Activated CD4-positive, CD25-positive, alpha-beta regulatory T cell (primary cell): ENCODE data around the gene ATP6V0B.

Experiments used
- DNase-seq, 4 experiments: peaks; one replicate each; lab custom pipeline; 2025; lab: John Stamatoyannopoulos, UW

The ATP6V0B gene

DNA sequence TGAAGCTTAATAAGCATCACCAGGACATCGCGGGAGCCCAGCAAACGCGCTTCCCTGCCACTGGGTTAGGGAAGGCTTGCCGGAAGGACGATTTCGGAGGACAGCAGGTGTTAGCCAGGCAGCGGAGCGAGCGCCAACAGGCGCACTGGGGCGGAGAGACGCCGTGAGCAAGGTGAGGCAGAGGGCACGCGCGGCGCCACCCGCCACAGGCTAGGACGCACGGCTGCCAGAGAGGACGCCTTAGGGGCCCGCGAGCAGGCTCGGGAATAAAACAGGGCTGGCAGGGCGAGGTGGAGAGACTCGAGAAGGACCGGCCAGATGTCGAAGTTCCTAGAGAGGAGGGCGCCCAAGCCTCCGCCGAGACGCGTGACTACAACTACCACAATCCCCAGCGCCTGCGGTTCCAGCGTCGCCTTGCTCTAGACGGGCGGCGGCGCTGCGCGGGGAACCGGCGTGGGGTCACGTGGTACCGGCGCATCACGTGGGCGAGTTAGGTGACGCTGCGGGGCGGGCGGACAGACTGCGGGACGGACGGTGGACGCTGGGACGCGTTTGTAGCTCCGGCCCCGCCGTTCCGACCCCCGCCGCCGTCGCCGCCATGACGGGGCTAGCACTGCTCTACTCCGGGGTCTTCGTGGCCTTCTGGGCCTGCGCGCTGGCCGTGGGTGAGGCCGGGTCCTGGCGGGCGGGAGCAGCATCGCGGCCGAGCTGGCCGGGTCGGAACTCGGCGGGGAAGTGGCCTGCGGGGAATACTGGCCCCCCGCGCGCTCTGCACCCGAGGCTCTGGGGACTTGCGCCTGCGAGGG is at the start of gene ATP6V0B:
Gene ATP6V0B, plus strand, starts transcription at position 518 of the 806 bp plus-strand sequence. Its CDS starts 81 bp downstream, at position 599.
- peak; percentile 87 to 92 (median 89) for DNase-seq

DNA sequence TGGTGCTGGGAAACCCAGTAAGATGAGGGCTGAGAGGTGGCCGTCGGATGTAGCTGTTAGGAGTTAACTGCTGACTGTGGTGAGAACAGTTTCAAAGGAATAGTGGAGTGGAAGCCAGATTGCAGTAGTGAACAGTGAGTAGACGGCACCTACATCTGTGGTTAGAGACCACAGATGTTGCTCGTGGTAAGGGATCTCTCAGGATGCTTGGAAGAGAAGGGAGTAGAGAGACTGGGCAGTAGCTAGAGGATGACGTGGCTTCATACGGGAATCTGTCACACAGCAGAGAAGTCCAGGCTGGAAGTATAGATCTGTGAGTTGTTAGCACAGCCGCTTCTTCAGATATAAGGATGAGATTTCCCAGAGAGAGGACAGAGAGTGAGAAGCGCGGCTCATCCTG is 48.9 kb upstream of the ATP6V0B start:
- no peak for DNase-seq

DNA sequence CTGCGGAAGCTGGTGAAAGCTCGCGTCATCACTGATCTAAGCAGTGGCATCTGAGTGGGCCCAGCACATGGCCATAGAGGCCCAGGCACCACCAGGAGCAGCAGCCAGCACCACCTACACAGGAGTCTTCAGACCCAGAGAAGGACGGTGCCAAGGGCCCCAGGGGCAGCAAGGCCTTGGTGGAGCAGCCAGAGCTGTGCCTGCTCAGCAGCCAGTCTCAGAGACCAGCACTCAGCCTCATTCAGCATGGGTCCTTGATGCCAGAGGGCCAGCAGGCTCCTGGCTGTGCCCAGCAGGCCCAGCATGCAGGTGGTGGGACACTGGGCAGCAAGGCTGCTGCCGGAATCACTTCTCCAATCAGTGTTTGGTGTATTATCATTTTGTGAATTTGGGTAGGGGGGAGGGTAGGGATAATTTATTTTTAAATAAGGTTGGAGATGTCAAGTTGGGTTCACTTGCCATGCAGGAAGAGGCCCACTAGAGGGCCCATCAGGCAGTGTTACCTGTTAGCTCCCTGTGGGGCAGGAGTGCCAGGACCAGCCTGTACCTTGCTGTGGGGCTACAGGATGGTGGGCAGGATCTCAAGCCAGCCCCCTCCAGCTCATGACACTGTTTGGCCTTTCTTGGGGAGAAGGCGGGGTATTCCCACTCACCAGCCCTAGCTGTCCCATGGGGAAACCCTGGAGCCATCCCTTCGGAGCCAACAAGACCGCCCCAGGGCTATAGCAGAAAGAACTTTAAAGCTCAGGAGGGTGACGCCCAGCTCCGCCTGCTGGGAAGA is 44.4 kb upstream of the ATP6V0B start:
- DNase-seq: no peak

DNA sequence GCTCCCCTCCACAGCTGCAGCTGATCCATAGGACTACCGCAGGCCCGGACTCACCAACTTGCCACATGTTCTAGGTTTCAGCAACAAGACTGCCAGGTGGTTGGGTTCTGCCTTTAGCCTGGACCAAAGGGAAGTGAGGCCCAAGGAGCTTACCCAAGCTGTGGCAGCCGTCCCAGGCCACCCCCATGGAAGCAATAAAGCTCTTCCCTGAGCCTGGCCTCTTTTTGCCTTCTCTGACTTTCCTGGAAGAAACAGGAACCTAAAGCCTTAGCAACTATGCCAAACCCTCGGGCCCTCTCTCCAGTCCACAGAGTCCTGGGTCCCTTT is 43.8 kb upstream of the ATP6V0B start:
- no peak for DNase-seq

DNA sequence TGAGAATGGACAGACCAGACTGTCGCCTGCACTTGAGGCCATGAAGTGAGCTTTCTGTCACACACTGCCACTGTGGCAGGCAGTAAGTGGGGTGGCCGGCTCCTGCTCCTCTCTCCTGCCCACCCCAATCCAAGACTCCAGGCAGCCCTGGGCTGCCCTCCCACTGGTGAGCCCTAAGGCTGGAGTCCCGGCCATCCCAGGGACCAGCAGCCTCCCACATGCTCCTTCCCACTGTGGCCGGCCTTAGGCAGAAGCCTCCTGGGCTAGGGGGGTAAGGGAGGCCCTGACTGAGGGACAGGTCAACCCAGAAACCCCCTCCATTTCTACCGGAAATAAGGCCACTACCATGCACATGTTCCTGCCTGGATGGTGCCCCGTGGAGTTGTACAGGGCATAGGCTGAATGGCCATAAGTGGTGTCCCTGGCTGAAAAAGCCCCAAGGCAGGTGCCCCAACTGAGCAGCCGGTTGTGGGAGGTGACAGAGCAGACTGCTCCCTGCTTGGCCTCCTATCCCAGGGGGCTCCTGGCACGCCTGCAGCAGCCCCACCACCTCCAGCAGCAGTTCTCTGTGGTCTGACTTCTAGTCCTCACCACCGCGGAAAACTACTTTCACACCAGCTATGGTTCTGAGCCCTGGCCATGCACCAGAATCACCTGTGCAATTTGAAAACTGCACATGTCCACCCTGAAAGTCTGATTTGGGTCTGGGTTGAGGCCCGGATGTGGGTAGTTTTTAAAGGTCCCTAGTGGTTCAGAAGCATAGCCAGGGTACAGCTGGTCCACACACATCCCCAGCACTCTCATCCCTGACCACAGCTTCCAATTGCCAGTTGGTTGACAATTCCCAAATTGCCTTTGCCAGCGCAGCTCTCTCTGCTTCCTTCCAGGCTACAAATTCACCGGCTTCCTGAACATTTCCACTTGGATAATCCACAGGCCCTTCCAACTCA is 42.8 kb upstream of the ATP6V0B start:
- DNase-seq: no peak

DNA sequence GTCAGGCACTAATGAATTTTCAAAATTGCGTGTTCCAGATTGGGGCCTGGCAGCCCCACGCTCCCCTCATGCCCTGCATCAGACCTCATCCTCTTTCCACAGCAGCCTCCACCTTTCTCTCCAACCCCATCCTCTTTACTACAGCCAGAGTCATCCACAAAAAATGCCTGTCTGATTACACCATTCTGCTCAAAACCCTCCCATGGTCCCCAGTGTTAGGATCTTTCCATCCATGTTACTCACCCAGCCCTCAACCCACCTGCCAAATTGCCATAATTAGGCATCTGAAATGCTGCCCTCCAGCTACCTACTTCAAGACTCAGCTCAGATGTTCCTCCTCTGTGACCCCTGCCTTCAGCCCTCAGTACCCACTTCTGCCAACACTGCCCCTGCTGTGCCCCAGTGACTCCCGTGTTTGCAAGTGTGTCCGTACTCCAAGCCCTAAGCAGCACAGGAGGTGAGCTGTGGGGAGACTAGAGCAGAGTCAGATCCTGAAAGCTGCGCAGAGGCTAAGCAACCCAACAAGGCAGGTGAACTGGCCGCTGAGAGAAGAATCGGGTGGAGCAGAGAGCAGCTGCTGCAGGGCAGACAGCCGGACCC is 41.9 kb upstream of the ATP6V0B start:
- DNase-seq: no peak

DNA sequence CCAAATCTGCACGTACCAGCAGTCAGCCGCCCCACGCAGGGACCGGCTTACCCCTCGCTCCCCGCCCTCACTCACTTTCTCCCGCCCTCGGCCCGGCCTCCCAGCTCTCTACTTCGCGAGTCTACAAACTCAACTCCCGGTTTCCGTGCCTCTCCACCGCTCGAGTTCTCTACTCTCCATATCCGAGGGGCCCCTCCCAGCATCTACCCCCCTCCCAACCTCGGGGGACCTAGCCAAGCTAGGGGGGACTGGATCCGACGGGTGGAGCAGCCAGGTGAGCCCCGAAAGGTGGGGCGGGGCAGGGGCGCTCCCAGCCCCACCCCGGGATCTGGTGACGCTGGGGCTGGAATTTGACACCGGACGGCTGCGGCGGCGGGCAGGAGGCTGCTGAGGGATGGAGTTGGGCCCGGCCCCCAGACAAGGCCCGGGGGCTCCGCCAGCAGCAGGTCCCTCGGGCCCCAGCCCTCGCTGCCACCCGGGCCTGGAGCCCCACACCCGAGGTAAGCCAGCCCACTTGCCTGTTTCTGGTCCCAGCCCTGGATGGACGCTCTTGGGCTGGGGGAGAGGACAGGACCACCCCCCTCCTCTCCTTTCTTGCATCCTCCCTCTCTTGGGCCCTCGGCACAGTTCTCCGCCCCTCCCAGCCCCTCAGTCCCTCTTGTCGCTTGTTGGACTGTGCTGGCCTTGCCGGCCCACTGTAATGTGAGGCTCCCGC is 41.2 kb upstream of the ATP6V0B start, which contains the start of gene ARTN:
Gene ARTN, plus strand, starts transcription at position 416 of the 715 bp plus-strand sequence. CDS start 1,856 bp downstream, outside the sequence.
- DNase-seq: no peak

DNA sequence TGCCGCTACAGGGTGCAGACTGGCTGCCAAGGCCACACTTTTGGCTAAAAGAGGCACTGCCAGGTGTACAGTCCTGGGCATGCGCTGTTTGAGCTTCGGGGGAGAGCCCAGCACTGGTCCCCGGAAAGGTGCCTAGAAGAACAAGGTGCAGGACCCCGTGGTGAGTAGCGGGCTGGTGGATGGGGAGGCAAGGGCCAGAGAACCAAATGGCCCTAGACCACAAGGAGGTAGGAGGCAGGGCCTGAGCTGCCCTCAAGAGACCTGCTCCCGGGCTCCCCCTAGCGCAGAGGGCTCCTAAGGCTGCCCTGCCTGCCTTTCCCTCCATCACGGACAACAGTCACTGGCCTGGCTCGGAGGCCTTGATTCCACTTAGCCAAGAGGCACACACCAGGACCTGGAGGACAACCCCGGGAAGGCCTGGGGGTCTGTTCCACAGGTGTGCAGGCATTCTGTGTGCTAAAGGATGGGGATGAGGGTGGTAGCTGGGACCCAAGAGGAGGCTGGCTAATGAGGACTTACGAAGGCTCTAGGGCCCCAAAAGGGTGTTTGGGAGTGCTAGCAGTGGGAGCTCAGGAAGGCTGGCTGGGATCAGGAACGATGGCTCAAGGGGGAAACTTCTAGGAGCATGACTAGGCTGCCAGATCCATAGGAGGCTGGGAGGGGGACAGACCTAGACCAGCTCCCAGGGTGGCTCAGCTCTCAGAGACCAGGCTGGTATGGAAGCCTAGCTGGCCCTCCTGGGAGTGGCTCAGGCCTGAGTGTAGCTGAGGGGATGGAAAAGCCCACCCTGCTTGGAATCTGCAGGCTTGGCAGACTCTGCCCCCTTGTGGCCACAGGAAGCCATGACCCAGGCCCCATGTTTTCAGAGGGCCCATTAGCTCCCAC is 40.4 kb upstream of the ATP6V0B start:
- peak; percentile 11 to 35 (median 30) for DNase-seq

DNA sequence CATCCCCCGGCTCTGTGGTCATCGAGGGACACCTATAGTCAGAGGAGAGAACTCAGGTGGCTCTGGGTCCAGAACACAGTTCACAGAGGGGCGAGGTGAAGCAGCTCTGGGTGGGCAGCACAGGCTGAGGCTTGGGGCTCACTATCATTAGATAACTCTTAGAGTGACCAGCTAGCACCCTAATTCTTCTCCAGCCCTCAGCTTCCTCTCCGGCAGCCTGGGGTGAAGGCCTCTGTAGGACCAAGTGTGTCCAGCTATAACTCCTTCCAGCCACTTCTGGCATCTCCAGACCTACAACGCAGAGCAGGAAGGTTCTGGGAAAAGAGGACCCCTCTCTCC is 39.8 kb upstream of the ATP6V0B start:
- DNase-seq: no peak

DNA sequence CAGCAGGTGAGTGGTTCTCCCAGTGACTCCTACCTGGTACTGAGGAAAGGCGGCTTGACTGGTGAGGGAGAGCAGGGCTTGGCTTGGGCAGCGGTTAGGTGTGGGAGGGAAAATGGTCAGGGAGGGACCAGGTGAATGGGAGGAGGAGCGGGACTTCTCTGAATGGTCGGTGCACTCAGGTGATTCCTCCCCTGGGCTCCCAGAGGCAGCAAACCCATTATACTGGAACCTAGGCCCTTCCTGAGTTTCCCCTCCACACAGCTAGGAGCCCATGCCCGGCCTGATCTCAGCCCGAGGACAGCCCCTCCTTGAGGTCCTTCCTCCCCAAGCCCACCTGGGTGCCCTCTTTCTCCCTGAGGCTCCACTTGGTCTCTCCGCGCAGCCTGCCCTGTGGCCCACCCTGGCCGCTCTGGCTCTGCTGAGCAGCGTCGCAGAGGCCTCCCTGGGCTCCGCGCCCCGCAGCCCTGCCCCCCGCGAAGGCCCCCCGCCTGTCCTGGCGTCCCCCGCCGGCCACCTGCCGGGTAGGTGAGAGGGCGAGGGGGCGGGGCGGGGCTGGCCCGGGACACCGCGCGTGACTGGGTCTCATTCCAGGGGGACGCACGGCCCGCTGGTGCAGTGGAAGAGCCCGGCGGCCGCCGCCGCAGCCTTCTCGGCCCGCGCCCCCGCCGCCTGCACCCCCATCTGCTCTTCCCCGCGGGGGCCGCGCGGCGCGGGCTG is 38.9 kb upstream of the ATP6V0B start:
- no peak for DNase-seq

DNA sequence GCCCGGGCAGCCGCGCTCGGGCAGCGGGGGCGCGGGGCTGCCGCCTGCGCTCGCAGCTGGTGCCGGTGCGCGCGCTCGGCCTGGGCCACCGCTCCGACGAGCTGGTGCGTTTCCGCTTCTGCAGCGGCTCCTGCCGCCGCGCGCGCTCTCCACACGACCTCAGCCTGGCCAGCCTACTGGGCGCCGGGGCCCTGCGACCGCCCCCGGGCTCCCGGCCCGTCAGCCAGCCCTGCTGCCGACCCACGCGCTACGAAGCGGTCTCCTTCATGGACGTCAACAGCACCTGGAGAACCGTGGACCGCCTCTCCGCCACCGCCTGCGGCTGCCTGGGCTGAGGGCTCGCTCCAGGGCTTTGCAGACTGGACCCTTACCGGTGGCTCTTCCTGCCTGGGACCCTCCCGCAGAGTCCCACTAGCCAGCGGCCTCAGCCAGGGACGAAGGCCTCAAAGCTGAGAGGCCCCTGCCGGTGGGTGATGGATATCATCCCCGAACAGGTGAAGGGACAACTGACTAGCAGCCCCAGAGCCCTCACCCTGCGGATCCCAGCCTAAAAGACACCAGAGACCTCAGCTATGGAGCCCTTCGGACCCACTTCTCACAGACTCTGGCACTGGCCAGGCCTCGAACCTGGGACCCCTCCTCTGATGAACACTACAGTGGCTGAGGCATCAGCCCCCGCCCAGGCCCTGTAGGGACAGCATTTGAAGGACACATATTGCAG is 38.2 kb upstream of the ATP6V0B start:
- DNase-seq: no peak

DNA sequence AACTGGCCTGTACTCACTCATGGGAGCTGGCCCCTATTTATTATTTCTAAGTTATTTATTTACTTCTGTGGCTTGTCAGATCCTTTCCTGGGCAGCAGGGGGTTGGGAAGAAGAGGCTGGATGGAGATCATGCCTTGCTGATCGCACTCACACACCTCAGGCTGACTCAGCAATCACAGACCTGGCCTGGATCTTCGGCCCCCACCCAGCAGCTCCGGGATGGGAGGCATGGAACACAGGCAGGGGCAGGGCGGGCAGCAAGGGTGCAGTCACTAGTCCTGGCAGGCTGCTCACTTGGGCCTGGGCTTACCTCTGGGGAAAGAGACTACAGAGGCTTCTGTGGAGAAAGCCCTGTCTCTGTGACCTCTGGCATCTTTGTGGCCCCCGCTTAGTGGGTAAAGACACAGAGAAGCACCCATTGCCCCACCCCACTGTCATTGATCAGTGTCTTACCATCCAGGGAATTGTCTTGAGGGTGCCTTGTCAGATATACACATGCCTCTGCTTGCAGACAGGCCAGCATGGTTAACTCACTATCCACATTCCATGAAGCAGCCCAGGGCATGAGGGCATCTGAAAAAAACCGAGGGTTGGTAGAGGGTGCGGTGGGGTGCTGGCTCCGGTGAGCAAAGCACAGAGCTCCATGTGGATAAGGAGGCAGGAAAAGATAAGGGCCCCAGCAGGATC is 37.4 kb upstream of the ATP6V0B start:
- DNase-seq: no peak

DNA sequence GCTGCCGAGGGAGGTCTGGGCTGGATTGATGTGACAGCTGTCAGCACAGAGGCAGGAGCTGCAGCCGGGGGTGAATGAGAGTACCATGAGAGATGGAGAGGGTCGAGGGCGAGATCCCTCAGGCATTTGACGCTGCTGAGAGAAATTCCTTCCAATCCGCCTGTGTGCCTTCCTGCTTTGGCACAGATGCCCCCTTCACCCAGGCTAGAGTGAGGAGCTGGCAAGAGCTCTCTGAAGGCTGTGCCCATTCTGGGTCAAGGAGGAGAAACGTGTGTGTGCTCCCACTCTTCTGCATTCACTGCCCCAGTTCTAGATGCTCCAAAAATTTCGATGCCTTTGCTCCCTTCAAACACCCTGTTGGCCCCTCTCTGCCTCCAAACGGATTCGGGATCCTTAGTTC is 36.4 kb upstream of the ATP6V0B start:
- DNase-seq: no peak

DNA sequence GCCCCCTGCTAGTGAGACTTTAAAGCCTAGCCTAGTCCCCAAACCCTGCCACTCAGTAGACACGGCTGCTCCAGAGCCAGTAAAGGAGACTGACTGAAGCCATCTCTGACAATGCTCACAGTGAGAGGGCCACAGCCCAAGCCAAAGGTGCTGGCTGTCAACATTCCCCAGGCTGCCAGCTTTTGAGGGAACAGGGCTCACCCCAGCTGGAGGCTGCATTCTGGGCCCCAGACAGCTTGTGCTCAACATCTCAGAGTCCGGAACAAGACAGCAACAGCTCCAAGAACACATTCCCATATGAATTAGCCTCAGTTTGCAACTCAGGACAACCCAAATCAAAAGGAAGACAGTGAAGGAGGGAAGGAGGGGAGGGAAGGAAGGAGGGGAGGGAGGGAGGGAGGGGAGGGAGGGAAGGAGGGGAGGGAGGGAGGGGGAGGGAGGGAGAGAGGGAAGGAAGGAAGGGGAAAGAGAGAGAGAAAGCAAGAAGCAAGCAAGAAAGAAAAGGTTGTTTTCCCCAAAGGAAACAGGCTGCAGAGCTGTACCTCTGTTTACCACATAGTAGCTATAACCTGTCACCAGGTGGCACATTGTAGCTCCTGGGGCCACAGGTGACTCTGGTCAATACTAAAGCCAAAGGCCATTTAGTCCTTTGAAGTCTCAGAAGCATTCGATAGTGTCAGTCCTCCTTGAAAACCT is 35.7 kb upstream of the ATP6V0B start:
- DNase-seq: no peak

DNA sequence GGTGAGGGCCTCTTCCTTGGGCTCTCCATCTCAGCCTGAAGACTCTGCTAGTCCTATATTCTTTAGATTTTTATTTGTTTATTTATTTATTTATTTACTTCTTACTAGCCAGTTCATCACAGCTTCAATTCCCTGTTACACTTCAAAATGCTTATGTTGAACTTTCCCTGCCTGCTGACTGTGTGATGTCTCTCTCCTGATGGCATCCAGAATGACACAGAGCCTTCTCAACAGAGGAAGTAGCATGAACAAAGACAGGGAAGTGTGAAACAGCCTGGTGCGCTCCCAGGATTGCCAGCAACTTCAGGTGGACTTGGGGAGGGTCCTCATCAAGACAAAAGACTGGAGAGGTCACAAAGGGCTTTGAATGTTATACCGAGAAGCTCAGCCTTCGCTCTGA is 32.3 kb upstream of the ATP6V0B start:
- DNase-seq: no peak

DNA sequence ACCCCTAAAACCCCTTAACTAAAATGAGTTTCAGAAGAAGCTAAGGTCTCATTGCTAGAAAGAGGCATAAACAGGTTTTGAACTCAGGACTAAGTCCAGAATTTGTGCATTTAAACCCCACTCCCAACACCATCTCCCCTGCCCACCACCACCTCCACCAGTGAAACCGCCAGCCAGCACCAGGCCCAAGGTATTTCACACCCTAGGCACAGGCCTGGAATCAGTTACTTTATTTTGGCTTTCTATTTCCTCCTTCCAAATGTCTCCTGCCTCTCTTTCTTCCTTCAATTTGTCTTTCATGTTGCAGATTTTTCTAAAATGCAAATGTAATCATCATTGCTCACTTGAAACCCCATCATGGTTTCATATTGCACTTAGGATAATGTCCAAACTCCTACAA is 29.9 kb upstream of the ATP6V0B start:
- no peak for DNase-seq

DNA sequence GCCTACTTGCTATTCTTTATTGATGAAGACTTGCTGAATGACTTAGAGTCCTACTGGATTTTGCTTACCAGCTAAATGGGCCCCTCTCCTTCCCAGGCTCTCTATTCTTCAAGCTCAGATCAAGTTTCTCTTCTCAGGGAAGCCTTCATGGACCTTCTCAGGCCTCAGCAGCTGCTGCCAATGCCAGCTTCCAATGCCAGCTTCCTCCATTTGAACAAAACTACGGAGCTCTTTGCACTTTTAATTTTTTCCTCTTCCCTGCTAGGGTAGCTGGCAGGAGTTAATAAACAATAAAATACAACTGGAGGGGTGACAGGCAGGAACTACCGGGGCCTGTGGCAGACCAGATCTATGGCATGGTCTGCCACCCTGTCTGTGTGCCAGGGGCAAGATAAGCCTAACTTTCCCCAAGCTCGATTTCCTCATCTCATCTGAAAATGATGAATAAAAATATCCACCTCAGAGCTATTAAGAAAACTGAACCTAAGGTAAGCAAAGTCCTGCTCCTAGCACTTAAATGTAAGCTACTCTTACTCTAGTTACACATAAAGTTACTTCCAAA is 29.0 kb upstream of the ATP6V0B start:
- no peak for DNase-seq
